MCF 10A (cell line): ENCODE data around the gene ELAC1. TPM values are rescaled to one million over a fixed set of nuclear protein-coding genes. Genes with fewer than 3 reads are reported as not detected.

ENCODE experiments used
- BruUV-seq: library from RNA; stranded (reverse); fragments of 400-500 nt; replicated peaks from 2 replicates; lab custom pipeline; 2021; lab: Mats Ljungman, UMichigan
- CTCF ChIA-PET: fragments of 300-600 bp; sonication (Branson Sonifier 250); formaldehyde crosslinking; extraction: SDS; loops from one replicate; lab custom pipeline; 2021; ENCODE audit warnings: antibody characterized with exemption, inconsistent platforms; lab: Yijun Ruan, JAX
- POLR2A ChIA-PET: fragments of 300-600, 350-650 bp; sonication (Branson Sonifier 250); formaldehyde crosslinking; extraction: SDS; loops from one replicate; lab custom pipeline; 2020; ENCODE audit warnings: antibody characterized with exemption, inconsistent platforms; lab: Yijun Ruan, JAX
- DNase-seq: peaks from one replicate; pipeline ENCODE4 v3.0.0-alpha.2; 2018; ENCODE audit not compliant: unreplicated experiment
- H3K27ac Mint-ChIP-seq: one replicate; pipeline ENCODE4 v1.8.0; 2022; ENCODE audit warnings: mild to moderate bottlenecking, low read depth, mixed read lengths; ENCODE audit not compliant: unreplicated experiment
- H3K27me3 Mint-ChIP-seq: one replicate; pipeline ENCODE4 v1.8.0; 2022; ENCODE audit warnings: mixed read lengths; ENCODE audit not compliant: insufficient read depth, unreplicated experiment
- H3K36me3 Mint-ChIP-seq: one replicate; pipeline ENCODE4 v1.8.0; 2022; ENCODE audit warnings: mild to moderate bottlenecking, moderate library complexity, mixed read lengths; ENCODE audit not compliant: insufficient read depth, unreplicated experiment
- H3K4me1 Mint-ChIP-seq: one replicate; pipeline ENCODE4 v1.8.0; 2022; ENCODE audit warnings: mixed read lengths; ENCODE audit not compliant: insufficient read depth, unreplicated experiment
- H3K4me3 Mint-ChIP-seq: one replicate; pipeline ENCODE4 v1.8.0; 2022; ENCODE audit warnings: mild to moderate bottlenecking, moderate library complexity, mixed read lengths; ENCODE audit not compliant: unreplicated experiment
- H3K9me3 Mint-ChIP-seq: one replicate; pipeline ENCODE4 v1.8.0; 2022; ENCODE audit warnings: mixed read lengths; ENCODE audit not compliant: unreplicated experiment
- CTCF ChIP-seq: fragments of 200-600 bp; IDR thresholded peaks from one replicate; pipeline ENCODE4 v1.8.0; 2022; ENCODE audit warnings: antibody characterized with exemption, mild to moderate bottlenecking; ENCODE audit not compliant: unreplicated experiment
- intact Hi-C: fragments of 100-400 bp; cut with micrococcal nuclease; formaldehyde crosslinking; loops from 2 replicates; pipeline ENCODE4 v1.14.1; 2022
- total RNA-seq: library from RNA; stranded (reverse); gene quantifications from 2 replicates; pipeline ENCODE4 v1.2.3, GENCODE V29; 2022

ELAC1 gene
- total RNA-seq, 1 experiment from 2014 or later = 14.0 TPM

GRCh38 chr18:51010218-51010617 is 42.4 kb downstream of the ELAC1 start:
- POLR2A ChIA-PET = no interaction called here
- Mint-ChIP-seq H3K4me1 (peaks cover 13% of the 10 kb centered on the region), H3K4me3 (no peak overlapping the region), H3K36me3 (no peaks in the 10 kb centered on the region), H3K9me3 (peaks cover 13% of the 10 kb centered on the region), H3K27ac (no peak overlapping the region), H3K27me3 (no peaks in the 10 kb centered on the region)
- BruUV-seq = no TSS peak
- DNase-seq = no peak
- no peak for TF ChIP-seq CTCF
- intact Hi-C loops = no loop called here
- CTCF ChIA-PET = no interaction called here

GRCh38 chr18:51011709-51012108 is 43.9 kb downstream of the ELAC1 start:
- Mint-ChIP-seq H3K27me3 (no peaks in the 10 kb centered on the region), H3K4me3 (no peak overlapping the region), H3K36me3 (no peaks in the 10 kb centered on the region), H3K9me3 (peaks cover 13% of the 10 kb centered on the region), H3K27ac (no peak overlapping the region), H3K4me1 (peaks cover 13% of the 10 kb centered on the region)
- POLR2A ChIA-PET = interaction anchor here (0.5 to 1.1 kb wide), 3 partner anchors 14 to 133 kb away, joined by 3 to 6 read pairs (median 4); partner anchors contain the start of genes ME2 and SMAD4
- no peak for DNase-seq
- CTCF ChIA-PET = interaction anchor here (0.5 to 0.9 kb wide), 3 partner anchors 9 to 28 kb away, joined by 3 read pairs; no protein-coding TSS in a partner anchor
- intact Hi-C loops = no loop called here
- no peak for TF ChIP-seq CTCF
- BruUV-seq = no TSS peak

- H3K27me3 Mint-ChIP-seq = no peaks in the 10 kb centered on the region
- peaks cover 13% of the 10 kb centered on the region for H3K9me3 Mint-ChIP-seq
- TF ChIP-seq CTCF = no peak
- H3K36me3 Mint-ChIP-seq = no peaks in the 10 kb centered on the region
- no peak for DNase-seq
- intact Hi-C loops = no loop called here
- no peak overlapping the region for H3K27ac Mint-ChIP-seq
- H3K4me3 Mint-ChIP-seq = no peak overlapping the region
- H3K4me1 Mint-ChIP-seq = peaks cover 13% of the 10 kb centered on the region
- POLR2A ChIA-PET = no interaction called here
- CTCF ChIA-PET = no interaction called here
- BruUV-seq = no TSS peak
These were observed 44.6 kb downstream of the ELAC1 start for GRCh38 chr18:51012441-51012840.

- no peak for TF ChIP-seq CTCF
These were observed 45.4 kb downstream of the ELAC1 start for GRCh38 chr18:51013259-51013658.

More at GRCh38 chr18:51013259-51013658, 45.4 kb downstream of the ELAC1 start:
- ChIA-PET POLR2A (no interaction called here), CTCF (no interaction called here)
- peaks cover 13% of the 10 kb centered on the region for H3K4me1 Mint-ChIP-seq
- BruUV-seq = no TSS peak
- peaks cover 13% of the 10 kb centered on the region for H3K9me3 Mint-ChIP-seq
- H3K4me3 Mint-ChIP-seq = no peak overlapping the region
- no peak for DNase-seq
- H3K36me3 Mint-ChIP-seq = no peaks in the 10 kb centered on the region
- no peak overlapping the region for H3K27ac Mint-ChIP-seq
- H3K27me3 Mint-ChIP-seq = no peaks in the 10 kb centered on the region
- intact Hi-C loops = no loop called here
